ENCODE results near the gene STAT3. TPM values are rescaled to one million over a fixed set of nuclear protein-coding genes. Genes with fewer than 3 reads are reported as not detected.

The STAT3 gene
- total RNA-seq, 1 experiment from 2014 or later: 61.0 TPM

GRCh38 chr17:42339221-42339620 lies 49.0 kb downstream of the STAT3 start:
- no peak for DNase-seq (ENCODE audit: low read depth, low spot score)
- intact Hi-C loops (cut with micrococcal nuclease): no loop called here
- no peaks in the 10 kb centered on the region for H3K27me3 ChIP-seq (ENCODE audit: insufficient read depth, low read length)
- RAD21 ChIA-PET (ENCODE audit: low non-redundant PET in 1 of 2, low total read pairs in 2 of 2, uncharacterized antibody in 2 of 2, unreplicated experiment in 2 of 2): interaction anchor here in 1 of 2 experiments (0.6 kb wide), 1 partner anchor 212 kb away, joined by 3 read pairs; no protein-coding TSS in a partner anchor
- no peaks in the 10 kb centered on the region for H3K79me2 ChIP-seq (ENCODE audit: insufficient read depth, low read length)
- H3K9me3 ChIP-seq (ENCODE audit: control insufficient read depth in 1 of 2, insufficient read depth in 1 of 2, low read depth in 1 of 2, low read length in 2 of 2): no peaks in the 10 kb centered on the region
- no peak overlapping the region for H3K27ac ChIP-seq (ENCODE audit: low read depth, low read length)
- H3K9me2 ChIP-seq (ENCODE audit: insufficient read depth): no peaks in the 10 kb centered on the region
- BruUV-seq (replicated peaks): no TSS peak
- H4K20me1 ChIP-seq (ENCODE audit: insufficient read depth): no peaks in the 10 kb centered on the region
- POLR2A ChIA-PET: no interaction called here
- CTCF ChIA-PET: no interaction called here
- H3K4me3 ChIP-seq (replicated peaks in 1 of 2; ENCODE audit: low read depth in 1 of 2, low read length in 2 of 2): no peak overlapping the region
- TF ChIP-seq ATF3 (IDR thresholded peaks at IDR 0.05): no peak
- no peak for TF ChIP-seq REST (IDR thresholded peaks at IDR 0.05; ENCODE audit: low read depth)
- no peak for TF ChIP-seq ZFX (IDR thresholded peaks at IDR 0.05)
- TF ChIP-seq ZNF274 (IDR thresholded peaks at IDR 0.05; ENCODE audit: low read depth, low read length): no peak
- no peak for TF ChIP-seq EZH2 (IDR thresholded peaks at IDR 0.05)
- no peak for TF ChIP-seq POLR2A (IDR thresholded peaks at IDR 0.05; ENCODE audit: borderline replicate concordance, extremely low read depth, insufficient read depth, insufficient read length)
- TF ChIP-seq SRF (IDR thresholded peaks at IDR 0.05; ENCODE audit: low read depth): no peak
- no peak for TF ChIP-seq MAX (IDR thresholded peaks at IDR 0.05)
- no peak for TF ChIP-seq CTCF (IDR thresholded peaks at IDR 0.05 in 2 of 3, conservative IDR thresholded peaks at IDR 0.05 in 1 of 3; ENCODE audit: borderline replicate concordance in 1 of 3, insufficient read depth in 1 of 3, low read depth in 2 of 3, low read length in 2 of 3)
- peaks cover 5 to 27% of the 10 kb centered on the region in 2 experiments for H3K36me3 ChIP-seq (ENCODE audit: control insufficient read depth in 1 of 2, insufficient read depth in 2 of 2, low read length in 2 of 2)
- ATAC-seq: no peak
- H3K9ac ChIP-seq (ENCODE audit: low read length): no peak overlapping the region
- H3K4me1 ChIP-seq (ENCODE audit: control insufficient read depth in 1 of 2, insufficient read depth in 2 of 2, low read length in 2 of 2): peaks cover 0 to 6% of the 10 kb centered on the region in 2 experiments; a peak in 2 of 4 replicates
- H2AFZ ChIP-seq (ENCODE audit: low read depth, low read length, poor library complexity, severe bottlenecking): no peak overlapping the region
- H3K4me2 ChIP-seq (ENCODE audit: low read length): no peak overlapping the region
